ENCODE data around the gene TNC. TPM values are rescaled to one million over a fixed set of nuclear protein-coding genes. Genes with fewer than 3 reads are reported as not detected.

TNC gene
- total RNA-seq, 1 donor from 2014 or later = 21.5 TPM

DNA sequence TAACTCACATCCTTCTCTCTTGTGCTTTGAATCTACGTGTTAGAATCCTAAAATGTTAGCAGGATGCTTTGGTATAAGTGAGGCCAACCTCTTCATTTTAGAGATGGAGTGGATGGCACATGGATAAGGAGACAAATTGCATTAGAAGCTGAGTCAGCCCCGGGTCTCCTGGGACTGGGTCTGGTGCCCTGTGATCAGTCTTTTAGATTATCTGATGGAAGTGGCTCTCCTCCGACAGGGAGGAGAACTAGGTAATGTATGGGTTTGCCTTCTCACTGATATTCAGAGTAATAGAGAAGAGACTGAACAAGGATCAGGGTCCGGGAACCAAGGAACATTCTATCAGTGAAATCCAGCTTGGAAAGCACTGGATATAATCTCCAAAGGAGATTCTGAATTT lies 112.6 kb downstream of the TNC start:
- peaks cover 4% of the 10 kb centered on the region for H3K4me1 Mint-ChIP-seq
- no peaks in the 10 kb centered on the region for H3K36me3 Mint-ChIP-seq
- no peak overlapping the region for H3K27ac Mint-ChIP-seq
- TF ChIP-seq, protein P1, sequence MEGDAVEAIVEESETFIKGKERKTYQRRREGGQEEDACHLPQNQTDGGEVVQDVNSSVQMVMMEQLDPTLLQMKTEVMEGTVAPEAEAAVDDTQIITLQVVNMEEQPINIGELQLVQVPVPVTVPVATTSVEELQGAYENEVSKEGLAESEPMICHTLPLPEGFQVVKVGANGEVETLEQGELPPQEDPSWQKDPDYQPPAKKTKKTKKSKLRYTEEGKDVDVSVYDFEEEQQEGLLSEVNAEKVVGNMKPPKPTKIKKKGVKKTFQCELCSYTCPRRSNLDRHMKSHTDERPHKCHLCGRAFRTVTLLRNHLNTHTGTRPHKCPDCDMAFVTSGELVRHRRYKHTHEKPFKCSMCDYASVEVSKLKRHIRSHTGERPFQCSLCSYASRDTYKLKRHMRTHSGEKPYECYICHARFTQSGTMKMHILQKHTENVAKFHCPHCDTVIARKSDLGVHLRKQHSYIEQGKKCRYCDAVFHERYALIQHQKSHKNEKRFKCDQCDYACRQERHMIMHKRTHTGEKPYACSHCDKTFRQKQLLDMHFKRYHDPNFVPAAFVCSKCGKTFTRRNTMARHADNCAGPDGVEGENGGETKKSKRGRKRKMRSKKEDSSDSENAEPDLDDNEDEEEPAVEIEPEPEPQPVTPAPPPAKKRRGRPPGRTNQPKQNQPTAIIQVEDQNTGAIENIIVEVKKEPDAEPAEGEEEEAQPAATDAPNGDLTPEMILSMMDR (IDR thresholded peaks at IDR 0.05; ENCODE audit: unreplicated experiment) = no peak
- H3K4me3 Mint-ChIP-seq = no peak overlapping the region
- no peaks in the 10 kb centered on the region for H3K27me3 Mint-ChIP-seq (ENCODE audit: low read depth)
- no peak for DNase-seq (ENCODE audit: low spot score in 2 of 2, unreplicated experiment in 2 of 2)
- peaks cover 7% of the 10 kb centered on the region for H3K9me3 Mint-ChIP-seq

DNA sequence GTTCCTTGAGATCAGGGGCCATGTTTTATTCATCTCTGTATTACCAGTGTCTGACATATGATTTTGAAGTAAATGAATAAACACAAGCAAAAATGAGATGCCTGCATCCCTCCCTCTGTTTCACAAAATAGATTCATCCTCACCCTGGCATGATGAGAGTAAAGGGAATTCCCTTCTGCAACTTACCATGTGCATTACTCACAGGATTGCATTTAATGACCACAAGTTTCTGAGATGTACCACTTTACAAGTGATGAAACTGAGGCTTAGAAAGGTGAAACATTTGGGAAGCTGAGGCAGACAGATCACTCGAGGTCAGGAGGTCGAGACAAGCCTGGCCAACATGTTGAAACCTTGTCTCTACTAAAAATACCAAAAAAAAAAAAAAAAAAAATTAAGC lies 113.4 kb downstream of the TNC start:
- H3K4me3 Mint-ChIP-seq = no peak overlapping the region
- no peaks in the 10 kb centered on the region for H3K4me1 Mint-ChIP-seq
- no peaks in the 10 kb centered on the region for H3K27me3 Mint-ChIP-seq (ENCODE audit: low read depth)
- DNase-seq (ENCODE audit: low spot score in 2 of 2, unreplicated experiment in 2 of 2) = no peak
- TF ChIP-seq, protein P1 (IDR thresholded peaks at IDR 0.05; ENCODE audit: unreplicated experiment) = no peak
- H3K27ac Mint-ChIP-seq = no peak overlapping the region
- no peaks in the 10 kb centered on the region for H3K36me3 Mint-ChIP-seq
- H3K9me3 Mint-ChIP-seq = peaks cover 7% of the 10 kb centered on the region

DNA sequence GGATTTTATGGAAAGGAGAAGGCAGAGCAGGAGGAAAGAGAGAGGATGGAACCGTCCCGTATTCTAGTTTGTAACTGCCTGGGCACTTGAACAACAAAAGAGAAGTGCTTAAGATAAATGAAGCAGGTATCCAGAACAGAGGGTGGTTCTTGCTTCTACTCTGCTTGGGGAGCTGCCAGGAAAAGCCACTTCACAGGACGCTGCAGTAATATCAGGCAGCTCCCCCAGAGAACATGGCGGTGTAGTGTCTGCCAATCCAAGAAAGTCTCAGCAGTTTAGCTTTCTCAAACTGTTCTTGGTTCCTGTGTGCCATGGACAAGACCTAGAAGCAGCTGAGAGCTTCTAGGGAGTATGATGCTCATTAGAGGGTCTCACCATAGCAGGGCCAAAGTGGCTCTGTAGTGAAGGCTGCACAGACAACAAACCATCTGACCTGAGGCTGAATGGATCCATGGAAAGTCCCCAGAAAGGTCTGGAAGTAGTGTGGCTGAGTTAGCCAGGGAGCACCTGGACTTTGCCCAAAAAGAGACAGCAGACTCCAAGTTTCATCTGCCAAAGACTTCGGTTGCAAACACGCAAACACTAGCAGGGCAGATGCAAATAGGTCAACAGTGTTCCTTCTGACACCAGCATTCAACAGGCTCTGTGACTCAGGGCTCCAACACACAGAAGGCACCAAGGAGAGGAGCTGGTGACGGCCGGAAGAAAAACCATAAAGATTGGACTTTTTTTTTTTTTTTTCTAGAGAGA lies 115.4 kb downstream of the TNC start:
- Mint-ChIP-seq H3K27me3 (ENCODE audit: low read depth) (no peaks in the 10 kb centered on the region), H3K36me3 (no peaks in the 10 kb centered on the region), H3K27ac (no peak overlapping the region), H3K4me3 (no peak overlapping the region), H3K9me3 (peaks cover 7% of the 10 kb centered on the region), H3K4me1 (no peaks in the 10 kb centered on the region)
- DNase-seq (ENCODE audit: low spot score in 2 of 2, unreplicated experiment in 2 of 2) = no peak
- TF ChIP-seq, protein P1 (IDR thresholded peaks at IDR 0.05; ENCODE audit: unreplicated experiment) = no peak

DNA sequence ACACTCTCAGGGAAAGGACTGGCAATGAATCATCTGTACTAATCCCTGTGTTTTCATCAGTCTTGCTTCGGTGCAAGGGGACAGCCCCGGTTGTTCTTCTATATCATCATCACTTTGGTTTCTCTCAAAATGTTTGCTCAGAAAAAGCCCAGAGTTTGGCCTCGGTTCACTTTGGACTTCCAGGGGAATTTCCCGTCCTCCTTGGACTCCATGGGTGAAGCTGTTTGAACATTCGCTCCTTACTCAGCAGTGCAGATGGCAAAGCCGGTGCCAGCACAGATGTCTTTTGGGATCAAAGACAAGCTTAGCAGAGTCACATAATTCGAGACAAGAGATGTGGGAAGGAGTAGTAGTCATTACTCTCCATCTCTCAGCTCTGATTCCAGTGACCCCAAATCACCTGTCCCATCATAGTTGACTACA lies 117.7 kb downstream of the TNC start:
- Mint-ChIP-seq H3K4me1 (peaks cover 6% of the 10 kb centered on the region), H3K27me3 (ENCODE audit: low read depth) (no peaks in the 10 kb centered on the region), H3K4me3 (no peak overlapping the region), H3K27ac (no peak overlapping the region), H3K36me3 (no peaks in the 10 kb centered on the region), H3K9me3 (no peaks in the 10 kb centered on the region)
- TF ChIP-seq, protein P1 (IDR thresholded peaks at IDR 0.05; ENCODE audit: unreplicated experiment) = no peak
- DNase-seq (ENCODE audit: low spot score in 2 of 2, unreplicated experiment in 2 of 2) = no peak

DNA sequence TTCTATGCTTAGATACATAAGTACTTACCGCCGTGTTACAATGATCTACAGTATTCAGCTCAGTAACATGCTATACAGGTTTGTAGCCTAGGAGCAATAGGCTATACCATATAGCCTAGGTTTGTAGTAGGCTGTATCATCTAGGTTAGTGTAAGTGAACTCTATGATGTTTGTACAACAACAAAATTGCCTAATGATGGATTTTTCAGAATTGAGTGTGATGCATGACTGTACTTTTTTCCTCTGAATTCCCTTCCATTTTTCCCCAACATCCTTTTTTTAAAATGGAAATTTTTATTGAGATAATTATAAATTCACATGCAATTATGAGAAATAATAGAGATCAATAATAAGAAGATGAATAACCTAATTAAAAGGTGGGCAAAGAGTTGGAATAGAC lies 119.6 kb downstream of the TNC start:
- TF ChIP-seq, protein P1 (IDR thresholded peaks at IDR 0.05; ENCODE audit: unreplicated experiment) = no peak
- H3K27ac Mint-ChIP-seq = no peak overlapping the region
- no peak for DNase-seq (ENCODE audit: low spot score in 2 of 2, unreplicated experiment in 2 of 2)
- H3K36me3 Mint-ChIP-seq = no peaks in the 10 kb centered on the region
- no peak overlapping the region for H3K4me3 Mint-ChIP-seq
- no peaks in the 10 kb centered on the region for H3K9me3 Mint-ChIP-seq
- no peaks in the 10 kb centered on the region for H3K27me3 Mint-ChIP-seq (ENCODE audit: low read depth)
- peaks cover 6% of the 10 kb centered on the region for H3K4me1 Mint-ChIP-seq
